Activated CD8-positive, alpha-beta memory T cell treated with anti-CD3 and anti-CD28 coated beads, Interleukin-2, amount 50 U/mL, for 4 hours (primary cell): ENCODE measurements around the gene ABL2.

Experiments used
- DNase-seq: peaks from one replicate; pipeline ENCODE4 v3.0.0-alpha.2; 2020

The ABL2 gene

GRCh38 chr1:179089827-179090482 lies 139.5 kb downstream of the ABL2 start:
- DNase-seq: no peak

DNA sequence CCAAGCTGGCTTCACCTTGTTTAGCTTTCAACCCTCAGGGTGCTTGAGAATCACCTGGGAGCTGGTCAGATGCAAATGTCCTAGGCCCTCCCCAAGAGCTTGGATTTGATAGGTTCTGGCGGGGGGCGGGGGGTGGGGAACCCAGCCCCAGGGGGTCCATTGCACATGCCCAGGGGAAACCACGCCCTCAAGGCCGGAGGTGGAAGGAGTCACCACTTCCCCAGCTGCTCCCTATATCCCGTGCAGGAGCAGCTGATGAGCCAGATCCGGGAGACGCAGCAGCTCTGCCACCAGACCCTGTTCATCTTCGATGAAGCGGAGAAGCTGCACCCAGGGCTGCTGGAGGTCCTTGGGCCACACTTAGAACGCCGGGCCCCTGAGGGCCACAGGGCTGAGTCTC lies 141.8 kb downstream of the ABL2 start:
- no peak for DNase-seq

DNA sequence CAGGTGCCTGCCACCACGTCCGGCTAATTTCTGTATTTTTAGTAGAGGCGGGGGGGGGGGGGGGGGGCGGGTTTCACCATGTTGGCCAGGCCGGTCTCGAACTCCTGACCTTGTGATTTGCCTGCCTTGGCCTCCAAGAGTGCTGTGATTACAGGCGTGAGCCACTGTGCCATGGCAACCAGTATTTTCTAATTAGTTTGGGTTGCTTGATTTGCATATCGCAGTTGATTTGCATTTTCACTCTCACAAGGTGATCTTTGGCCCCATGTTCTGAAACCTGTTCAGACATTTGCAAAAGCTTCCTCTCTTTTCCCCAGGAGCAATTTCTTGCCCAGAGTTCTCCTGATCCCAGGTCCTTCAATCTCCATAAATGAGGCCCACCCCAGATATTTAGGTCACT lies 145.9 kb downstream of the ABL2 start:
- DNase-seq: no peak

- DNase-seq: no peak
Measured at GRCh38 chr1:179082999-179083335, 146.5 kb downstream of the ABL2 start.

- DNase-seq: peak; percentile 43
Measured at GRCh38 chr1:179082333-179082998, 147.0 kb downstream of the ABL2 start.

DNA sequence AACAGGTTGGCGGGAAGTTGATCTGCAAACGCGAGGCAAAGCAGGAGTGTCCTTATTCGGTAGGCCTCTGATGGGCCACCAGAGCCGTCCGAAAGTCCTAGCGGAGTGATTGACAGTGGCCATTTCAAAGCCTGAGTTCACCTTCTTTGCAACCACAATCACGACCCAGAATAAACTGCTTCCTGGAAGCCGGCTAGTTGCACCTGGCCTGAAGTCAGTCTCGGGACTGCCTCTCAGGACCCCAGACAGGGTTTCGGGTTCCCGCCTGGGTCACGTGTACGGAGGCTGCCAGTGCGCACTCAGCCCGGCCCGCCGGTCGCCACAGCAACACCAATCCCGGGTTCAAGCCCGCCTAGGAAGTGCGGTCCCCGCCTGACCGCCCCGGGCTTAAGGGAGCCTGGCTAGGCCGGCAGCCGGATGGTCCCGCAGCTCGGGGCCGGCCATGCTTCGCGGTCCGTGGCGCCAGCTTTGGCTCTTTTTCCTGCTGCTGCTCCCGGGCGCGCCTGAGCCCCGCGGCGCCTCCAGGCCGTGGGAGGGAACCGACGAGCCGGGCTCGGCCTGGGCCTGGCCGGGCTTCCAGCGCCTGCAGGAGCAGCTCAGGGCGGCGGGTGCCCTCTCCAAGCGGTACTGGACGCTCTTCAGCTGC lies 147.7 kb downstream of the ABL2 start, which contains the start of gene TOR3A:
TOR3A (plus strand) TSS at position 384 of the 646 bp plus-strand sequence; CDS start at position 443, 59 bp downstream.
- DNase-seq: peak; percentile 77

GRCh38 chr1:179080866-179081686 lies 148.4 kb downstream of the ABL2 start:
- peak; percentile 37 for DNase-seq

DNA sequence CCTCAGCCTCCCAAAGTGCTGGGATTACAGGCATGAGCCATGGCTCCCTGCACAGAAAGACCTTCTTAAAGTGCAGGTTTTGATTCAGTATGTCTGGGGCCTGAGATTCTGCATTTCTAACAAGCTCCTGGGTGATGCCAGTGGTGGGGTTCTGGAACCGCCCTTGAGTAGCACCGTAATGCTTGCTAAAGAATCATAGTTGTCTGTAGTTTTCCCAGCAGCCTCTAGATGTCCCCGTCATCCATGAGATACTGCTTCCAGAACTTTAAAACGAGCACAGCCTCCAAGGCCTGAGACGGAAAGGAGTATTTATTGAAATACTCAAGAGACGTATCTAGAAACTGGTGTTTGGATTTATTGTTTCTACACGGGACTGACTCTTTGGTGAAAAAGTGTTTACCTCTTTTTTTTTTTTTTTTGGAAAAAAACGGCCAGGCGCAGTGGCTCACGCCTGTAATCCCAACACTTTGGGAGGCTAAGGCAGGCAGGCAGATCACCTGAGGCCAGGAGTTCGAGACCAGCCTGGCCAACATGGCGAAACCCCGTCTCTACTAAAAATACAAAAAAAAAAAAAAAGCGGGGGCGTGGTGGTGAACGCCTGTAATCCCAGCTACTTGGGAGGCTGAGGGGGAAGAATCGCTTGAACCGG lies 150.2 kb downstream of the ABL2 start:
- peak; percentile 38 for DNase-seq

DNA sequence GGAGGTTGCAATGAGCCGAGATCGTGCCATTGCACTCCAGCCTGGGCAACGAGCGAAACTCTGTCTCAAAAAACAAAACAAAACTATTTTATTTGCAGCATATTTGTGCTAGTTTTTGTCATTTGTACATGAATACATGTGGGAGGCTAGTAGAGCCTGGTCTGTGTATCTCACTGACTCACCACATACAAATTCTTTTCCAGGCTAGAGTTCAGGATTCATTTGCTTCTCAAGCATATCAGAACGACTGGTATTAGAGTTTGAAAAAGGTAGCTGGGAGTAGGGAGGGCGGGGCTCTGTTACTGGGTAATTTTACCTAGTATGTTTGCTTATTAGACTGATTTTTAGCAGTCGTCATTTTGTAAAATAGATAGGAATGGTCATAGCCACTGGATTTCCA lies 152.1 kb downstream of the ABL2 start:
- no peak for DNase-seq

- DNase-seq: no peak
Measured at GRCh38 chr1:179066471-179066870, 163.0 kb downstream of the ABL2 start.

GRCh38 chr1:179061360-179062282 lies 167.9 kb downstream of the ABL2 start:
- DNase-seq: no peak

GRCh38 chr1:179058487-179059483 lies 170.7 kb downstream of the ABL2 start:
- DNase-seq: no peak

DNA sequence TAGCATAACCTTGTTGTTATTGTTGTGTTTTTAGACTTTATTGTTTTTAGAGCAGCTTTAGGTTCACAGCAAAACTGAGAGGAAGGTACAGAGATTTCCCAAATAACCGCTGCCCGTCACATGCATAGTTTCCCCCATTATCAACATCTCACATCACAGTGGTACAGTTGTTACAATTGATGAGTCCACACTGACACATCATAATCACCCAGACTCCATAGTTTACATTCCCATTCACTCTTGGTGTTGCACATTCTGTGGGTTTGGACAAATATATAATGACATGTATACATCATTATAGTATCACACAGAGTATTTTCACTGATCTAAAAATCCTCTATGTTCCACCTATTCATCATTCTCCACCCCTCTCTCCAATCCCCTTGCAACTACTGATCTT lies 173.5 kb downstream of the ABL2 start:
- no peak for DNase-seq

DNA sequence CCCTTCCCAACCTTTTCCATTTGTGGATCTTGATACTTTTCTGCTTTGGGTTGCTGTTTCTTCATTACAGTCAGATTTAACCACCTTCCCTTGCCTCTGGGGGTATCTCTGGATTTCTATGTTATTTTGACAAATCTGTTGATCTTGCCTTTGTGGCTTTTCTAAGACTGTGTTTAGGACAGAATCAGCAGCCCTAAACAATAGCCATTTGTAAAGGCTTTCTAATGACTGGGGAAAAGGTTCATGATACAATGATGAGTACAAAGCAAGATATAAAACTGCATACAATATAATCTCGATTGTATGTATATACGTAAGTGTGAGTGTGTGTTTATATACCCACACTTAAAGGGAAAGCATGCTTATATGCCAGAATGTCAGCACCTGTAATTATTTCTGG lies 176.0 kb downstream of the ABL2 start:
- DNase-seq: no peak

- DNase-seq: no peak
Measured at GRCh38 chr1:179052776-179053175, 176.7 kb downstream of the ABL2 start.
